LNCAP (cell line): Measurements from ENCODE around the gene STYXL1.

ENCODE experiments used
- TF ChIP-seq, protein P1 (sequence below): fragments of 450-650 bp; IDR thresholded peaks from 2 replicates; pipeline ENCODE4 v1.5.1; 2017; ENCODE audit warnings: mild to moderate bottlenecking

Gene STYXL1

GRCh38 chr7:75993689-75994387 is 54.0 kb downstream of the STYXL1 start:
- TF ChIP-seq, protein P1, sequence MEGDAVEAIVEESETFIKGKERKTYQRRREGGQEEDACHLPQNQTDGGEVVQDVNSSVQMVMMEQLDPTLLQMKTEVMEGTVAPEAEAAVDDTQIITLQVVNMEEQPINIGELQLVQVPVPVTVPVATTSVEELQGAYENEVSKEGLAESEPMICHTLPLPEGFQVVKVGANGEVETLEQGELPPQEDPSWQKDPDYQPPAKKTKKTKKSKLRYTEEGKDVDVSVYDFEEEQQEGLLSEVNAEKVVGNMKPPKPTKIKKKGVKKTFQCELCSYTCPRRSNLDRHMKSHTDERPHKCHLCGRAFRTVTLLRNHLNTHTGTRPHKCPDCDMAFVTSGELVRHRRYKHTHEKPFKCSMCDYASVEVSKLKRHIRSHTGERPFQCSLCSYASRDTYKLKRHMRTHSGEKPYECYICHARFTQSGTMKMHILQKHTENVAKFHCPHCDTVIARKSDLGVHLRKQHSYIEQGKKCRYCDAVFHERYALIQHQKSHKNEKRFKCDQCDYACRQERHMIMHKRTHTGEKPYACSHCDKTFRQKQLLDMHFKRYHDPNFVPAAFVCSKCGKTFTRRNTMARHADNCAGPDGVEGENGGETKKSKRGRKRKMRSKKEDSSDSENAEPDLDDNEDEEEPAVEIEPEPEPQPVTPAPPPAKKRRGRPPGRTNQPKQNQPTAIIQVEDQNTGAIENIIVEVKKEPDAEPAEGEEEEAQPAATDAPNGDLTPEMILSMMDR = no peak

- TF ChIP-seq, protein P1 = no peak
These were observed 55.6 kb downstream of the STYXL1 start for GRCh38 chr7:75992083-75992755.

DNA sequence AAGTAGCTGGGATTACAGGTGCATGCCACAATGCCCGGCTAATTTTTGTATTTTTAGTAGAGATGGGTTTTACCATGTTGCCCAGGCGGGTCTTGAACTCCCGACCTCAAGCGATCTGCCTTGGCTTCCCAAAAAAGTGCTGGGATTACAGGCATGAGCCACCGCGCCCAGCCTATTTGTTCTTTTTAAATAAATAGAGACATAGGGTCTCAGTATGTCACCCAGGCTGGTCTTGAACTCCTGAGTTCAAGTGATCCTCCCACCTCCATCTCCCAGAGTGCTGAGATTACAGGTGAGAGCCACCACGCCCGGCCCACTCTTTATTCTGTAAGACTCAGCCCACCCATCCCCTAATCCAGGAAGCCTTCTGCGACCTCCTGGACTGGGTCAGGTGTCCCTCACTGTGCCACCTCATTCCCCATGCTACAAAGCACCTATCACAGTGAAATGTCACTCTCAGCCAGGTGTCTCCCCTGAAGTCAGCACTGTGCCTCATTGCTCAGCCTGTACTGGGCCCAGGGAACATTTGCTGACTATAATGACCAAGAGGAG is 56.2 kb downstream of the STYXL1 start:
- TF ChIP-seq, protein P1 = no peak

DNA sequence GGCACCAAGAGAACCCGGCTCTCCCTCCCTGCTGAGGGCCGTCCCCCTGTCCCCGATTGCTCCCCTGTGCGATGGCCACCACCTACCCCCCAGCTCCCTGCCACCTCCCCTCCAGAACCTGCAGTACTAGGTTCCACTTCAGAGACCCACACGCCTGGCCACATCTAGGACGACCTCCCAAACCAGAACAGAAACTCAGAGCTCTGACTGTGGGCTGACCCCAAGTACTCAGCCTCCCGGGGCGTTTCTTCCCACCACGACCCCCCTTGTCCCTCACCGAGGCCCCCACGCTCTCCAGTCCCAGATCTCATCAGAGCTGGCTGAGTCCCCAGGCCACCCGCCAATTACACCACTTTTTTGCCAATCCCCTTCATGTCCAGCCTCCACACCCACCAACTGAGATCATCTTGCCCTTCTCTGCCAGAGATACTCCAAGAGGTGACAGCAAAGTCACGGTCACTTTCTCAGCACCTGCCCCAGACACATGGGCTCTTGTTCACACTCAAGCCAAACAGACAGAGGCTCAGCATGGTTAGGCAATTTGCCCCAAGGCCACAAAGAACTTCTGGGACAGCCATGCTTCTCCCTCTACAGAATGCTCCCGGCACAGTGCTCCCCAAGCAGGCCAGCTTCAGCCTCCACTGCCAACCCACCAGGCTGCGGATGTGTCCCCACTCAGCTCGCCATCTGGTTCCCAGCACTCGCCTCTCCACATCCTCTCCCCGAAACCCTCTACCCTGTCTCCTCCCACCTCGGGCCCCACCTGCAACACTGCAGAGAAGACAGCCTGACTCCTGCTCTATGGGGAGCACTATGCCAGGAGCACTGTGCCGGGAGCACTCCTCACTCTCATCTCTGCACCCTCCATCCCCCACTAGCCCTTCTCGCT is 58.1 kb downstream of the STYXL1 start:
- TF ChIP-seq, protein P1 = no peak

DNA sequence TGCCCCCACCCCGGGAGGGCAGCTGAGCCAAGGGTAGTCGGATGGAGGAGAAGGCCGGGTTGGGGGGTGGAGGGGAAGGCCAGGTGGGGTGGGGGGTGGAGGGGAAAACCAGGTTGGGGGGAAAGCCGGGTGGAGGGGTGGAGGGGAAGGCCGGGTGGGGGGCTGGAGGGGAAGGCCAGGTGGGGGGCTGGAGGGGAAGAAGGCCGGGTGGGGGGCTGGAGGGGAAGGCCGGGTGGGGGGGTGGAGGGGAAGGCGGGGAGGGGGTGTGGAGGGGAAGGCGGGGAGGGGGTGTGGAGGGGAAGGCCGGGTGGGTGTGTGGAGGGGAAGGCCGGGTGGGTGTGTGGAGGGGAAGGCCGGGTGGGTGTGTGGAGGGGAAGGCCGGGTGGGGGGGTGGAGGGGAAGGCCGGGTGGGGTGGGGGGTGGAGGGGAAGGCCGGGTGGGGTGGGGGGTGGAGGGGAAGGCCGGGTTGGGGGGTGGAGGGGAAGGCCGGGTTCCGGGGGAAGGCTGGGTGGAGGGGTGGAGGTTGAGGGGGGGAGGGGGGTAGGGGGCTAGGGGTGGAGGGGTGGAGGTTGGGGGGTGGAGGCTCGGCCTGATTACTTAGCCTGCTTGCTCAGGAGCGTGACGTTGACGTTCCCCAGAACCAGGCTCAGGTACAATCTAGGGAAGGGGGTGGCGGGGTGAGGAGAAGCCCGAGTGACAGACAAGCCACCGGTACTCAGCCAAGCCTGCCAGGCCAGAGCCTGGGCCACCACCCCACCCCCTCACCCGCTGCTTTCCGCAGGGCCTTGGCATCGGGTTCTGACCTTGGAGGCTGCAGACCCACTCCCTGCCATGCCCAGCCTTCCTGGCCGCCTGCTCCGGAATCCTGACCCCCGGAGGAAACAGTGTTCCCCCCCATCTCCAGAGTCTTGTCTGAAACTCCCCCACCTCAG is 59.0 kb downstream of the STYXL1 start:
- TF ChIP-seq, protein P1 = no peak

GRCh38 chr7:75987805-75988567 is 59.8 kb downstream of the STYXL1 start:
- TF ChIP-seq, protein P1 = no peak
